ENCODE measurements around the gene HNRNPA2B1. TPM values are rescaled to one million over a fixed set of nuclear protein-coding genes. Genes with fewer than 3 reads are reported as not detected.
A peak's percentile ranks its signal among the peaks of the same experiment; 100 is the strongest.
"Not testable (repeated sequence)": the region's sequence is repeated elsewhere in the genome, so short reads cannot be mapped to it uniquely, and the experiment has no call there.

Gene HNRNPA2B1
- total RNA-seq, 3 donors from 2014 or later = 345 to 441 (median 379) TPM

DNA sequence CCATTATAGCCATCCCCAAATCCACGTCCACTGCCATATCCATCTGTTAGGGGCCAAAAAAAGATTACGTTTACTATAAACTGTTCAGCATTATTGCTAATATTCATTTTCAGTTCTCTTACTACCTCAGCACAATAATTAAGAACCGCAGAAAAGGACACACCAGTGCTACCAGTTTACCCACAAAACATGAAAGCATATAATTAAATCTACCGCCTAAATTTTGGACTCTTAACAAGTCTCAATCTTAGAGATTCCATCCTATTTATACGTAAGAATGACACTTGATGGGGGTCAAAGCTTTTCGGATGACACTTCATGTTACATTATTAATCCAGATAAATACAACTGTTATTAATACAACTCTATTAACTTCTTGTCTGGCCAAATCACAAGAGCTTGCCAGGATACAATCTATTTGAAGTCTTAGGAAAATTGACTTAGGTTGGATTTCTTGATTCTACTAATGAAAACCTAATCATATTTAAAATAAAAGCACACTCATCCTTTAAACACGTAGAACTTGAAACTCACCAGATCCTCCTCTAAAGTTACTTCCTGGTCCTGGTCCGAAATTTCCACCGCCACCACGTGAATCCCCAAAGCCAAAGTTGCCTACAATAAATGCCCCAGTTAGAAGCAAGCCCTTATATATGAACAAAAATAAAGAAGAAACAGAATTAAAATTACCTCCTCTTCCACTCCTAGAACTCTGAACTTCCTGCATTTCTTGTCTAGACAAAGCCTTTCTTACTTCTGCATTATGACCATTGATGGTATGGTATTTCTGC lies 4.5 kb downstream of the HNRNPA2B1 start:
- H3K9me3 ChIP-seq = no peaks in the 10 kb centered on the region
- TF ChIP-seq, protein P1, sequence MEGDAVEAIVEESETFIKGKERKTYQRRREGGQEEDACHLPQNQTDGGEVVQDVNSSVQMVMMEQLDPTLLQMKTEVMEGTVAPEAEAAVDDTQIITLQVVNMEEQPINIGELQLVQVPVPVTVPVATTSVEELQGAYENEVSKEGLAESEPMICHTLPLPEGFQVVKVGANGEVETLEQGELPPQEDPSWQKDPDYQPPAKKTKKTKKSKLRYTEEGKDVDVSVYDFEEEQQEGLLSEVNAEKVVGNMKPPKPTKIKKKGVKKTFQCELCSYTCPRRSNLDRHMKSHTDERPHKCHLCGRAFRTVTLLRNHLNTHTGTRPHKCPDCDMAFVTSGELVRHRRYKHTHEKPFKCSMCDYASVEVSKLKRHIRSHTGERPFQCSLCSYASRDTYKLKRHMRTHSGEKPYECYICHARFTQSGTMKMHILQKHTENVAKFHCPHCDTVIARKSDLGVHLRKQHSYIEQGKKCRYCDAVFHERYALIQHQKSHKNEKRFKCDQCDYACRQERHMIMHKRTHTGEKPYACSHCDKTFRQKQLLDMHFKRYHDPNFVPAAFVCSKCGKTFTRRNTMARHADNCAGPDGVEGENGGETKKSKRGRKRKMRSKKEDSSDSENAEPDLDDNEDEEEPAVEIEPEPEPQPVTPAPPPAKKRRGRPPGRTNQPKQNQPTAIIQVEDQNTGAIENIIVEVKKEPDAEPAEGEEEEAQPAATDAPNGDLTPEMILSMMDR (IDR thresholded peaks at IDR 0.05) = no peak
- H3K4me1 ChIP-seq (ENCODE audit: low read depth) = peaks cover 37% of the 10 kb centered on the region
- peaks cover 15% of the 10 kb centered on the region for H3K36me3 ChIP-seq (ENCODE audit: low read depth)
- intact Hi-C loops (cut with DNase I, micrococcal nuclease) = loop anchor here in 1 of 2 donors (5.0 kb wide), 1 partner anchor 104 kb away; no protein-coding TSS in a partner anchor
- no peak for DNase-seq
- H3K4me3 ChIP-seq = no peak overlapping the region
- no peak for ATAC-seq

DNA sequence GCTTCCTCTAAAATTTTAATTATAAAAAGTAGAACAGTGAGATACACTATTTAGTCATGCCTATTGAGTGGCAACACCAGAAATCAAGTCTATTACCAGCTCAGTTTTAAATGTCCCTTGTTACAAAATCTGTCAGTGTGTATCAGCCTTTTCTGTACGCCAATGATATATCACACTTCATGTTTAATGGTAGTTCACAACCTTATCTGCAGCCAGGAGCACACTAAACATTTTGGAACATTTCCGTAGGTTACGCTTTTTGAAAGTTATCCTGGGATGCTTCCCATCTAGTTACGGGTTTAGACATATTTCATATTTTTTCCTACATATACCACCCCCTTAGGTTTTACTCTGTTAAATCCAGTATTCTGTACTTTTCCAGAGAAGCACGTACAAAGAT lies 5.4 kb downstream of the HNRNPA2B1 start:
- DNase-seq (no peak), ATAC-seq (no peak)
- Histone ChIP-seq H3K36me3 (ENCODE audit: low read depth) (peaks cover 16% of the 10 kb centered on the region), H3K9me3 (no peaks in the 10 kb centered on the region), H3K4me1 (ENCODE audit: low read depth) (peaks cover 43% of the 10 kb centered on the region), H3K4me3 (no peak overlapping the region)
- TF ChIP-seq, protein P1 (IDR thresholded peaks at IDR 0.05) = no peak
- intact Hi-C loops (cut with DNase I, micrococcal nuclease) = loop anchor here in 1 of 2 donors (5.0 kb wide), 1 partner anchor 103 kb away; no protein-coding TSS in a partner anchor

DNA sequence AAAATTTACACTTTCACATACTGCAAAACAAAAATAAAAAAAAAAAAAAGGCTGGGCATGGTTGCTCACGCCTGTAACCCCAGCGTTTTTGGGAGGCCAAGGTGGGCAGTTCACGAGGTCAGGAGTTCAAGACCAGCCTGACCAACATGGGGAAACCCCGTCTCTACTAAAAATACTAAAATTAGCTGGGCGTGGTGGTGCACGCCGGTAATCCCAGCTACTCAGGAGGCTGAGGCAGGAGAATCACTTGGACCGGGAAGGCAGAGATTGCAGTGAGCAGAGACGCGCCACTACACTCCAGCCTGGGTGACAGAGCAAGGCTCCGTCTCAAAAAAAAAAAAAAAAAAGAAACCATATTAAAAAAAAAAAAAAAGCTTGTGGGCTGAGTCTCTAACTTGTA lies 5.8 kb downstream of the HNRNPA2B1 start:
- not testable (repeated sequence) for H3K4me3 ChIP-seq, H3K9me3 ChIP-seq, ATAC-seq, DNase-seq
- H3K36me3 ChIP-seq (ENCODE audit: low read depth) = peaks cover 20% of the 10 kb centered on the region
- H3K4me1 ChIP-seq (ENCODE audit: low read depth) = peaks cover 43% of the 10 kb centered on the region
- intact Hi-C loops (cut with DNase I, micrococcal nuclease) = loop anchor here in 1 of 2 donors (5.0 kb wide), 1 partner anchor 102 kb away; no protein-coding TSS in a partner anchor

DNA sequence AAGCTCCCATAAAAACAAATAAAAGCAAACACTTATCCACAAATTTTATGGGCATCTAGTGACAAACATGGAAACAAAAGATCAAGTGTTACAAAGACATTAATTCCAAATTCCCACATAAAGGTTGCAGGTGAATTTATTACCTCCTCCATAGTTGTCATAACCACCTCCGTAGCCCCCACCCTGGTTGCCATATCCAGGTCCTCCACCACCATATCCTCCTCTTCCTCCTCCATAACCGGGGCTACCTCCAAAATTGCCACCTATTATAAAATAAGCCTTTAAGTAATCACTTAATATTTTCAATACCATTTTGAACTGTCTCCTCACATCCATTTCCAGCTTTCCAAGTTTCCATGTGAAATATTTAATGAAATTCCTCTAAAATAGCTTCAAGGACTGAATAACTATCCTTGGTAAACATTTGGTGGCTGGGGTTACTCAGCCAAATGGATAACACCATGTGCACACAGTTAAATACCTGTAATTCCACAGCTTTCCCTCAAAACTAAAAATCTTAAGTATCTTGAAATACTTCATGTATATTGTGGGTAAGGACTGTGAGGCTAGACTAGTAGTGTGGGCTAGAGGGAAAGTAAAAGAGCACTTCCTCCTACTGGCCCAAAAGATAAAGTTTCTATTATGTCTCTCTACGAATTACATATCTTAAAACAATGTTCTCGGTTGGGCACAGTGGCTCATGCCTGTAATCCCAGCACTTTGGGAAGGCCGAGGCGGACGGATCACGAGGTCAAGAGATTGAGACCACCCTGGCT lies 6.9 kb downstream of the HNRNPA2B1 start:
- H3K36me3 ChIP-seq (ENCODE audit: low read depth) = peaks cover 20% of the 10 kb centered on the region
- peak; percentile 16 for ATAC-seq
- no peaks in the 10 kb centered on the region for H3K9me3 ChIP-seq
- peaks cover 43% of the 10 kb centered on the region for H3K4me1 ChIP-seq (ENCODE audit: low read depth)
- intact Hi-C loops (cut with DNase I, micrococcal nuclease) = no loop called here
- TF ChIP-seq, protein P1 (IDR thresholded peaks at IDR 0.05) = no peak
- no peak for DNase-seq
- H3K4me3 ChIP-seq = no peak overlapping the region

DNA sequence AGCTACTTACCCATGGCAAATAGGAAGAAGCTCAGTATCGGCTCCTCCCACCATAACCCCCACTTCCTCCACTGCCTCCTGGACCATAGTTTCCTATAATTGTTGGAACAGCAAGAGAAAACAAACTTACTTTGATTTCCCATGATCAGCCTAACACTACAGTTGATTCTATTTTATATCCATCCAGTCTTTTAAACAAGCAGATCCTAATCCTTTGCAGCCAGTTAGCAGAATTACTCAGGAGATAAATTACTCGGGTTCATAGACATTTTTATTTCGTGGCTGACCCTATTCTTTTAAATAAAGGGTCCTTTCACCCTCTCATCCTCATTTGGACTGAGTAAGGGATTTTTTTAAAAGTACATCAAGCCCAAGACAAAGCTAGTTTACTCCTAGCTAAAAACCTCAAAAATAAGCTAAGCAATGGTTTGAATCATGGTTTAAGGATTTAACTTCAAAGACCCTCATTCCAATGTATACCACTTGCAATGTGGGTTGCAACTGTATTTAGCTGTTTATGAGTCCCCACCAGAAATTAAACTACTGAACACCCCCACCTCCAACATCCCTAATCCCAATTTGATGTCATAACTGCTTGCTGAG lies 8.0 kb downstream of the HNRNPA2B1 start:
- H3K4me3 ChIP-seq = no peak overlapping the region
- intact Hi-C loops (cut with DNase I, micrococcal nuclease) = no loop called here
- peaks cover 20% of the 10 kb centered on the region for H3K36me3 ChIP-seq (ENCODE audit: low read depth)
- DNase-seq (no peak), ATAC-seq (no peak)
- TF ChIP-seq, protein P1 (IDR thresholded peaks at IDR 0.05) = no peak
- H3K4me1 ChIP-seq (ENCODE audit: low read depth) = peaks cover 43% of the 10 kb centered on the region
- H3K9me3 ChIP-seq = no peaks in the 10 kb centered on the region

All from mucosa of descending colon (tissue), 3 donors.